Measurements from ENCODE around the gene PPEF2. TPM values are rescaled to one million over a fixed set of nuclear protein-coding genes. Genes with fewer than 3 reads are reported as not detected.
A peak's percentile ranks its signal among the peaks of the same experiment; 100 is the strongest.
"Not testable (repeated sequence)": the region's sequence is repeated elsewhere in the genome, so short reads cannot be mapped to it uniquely, and the experiment has no call there.

PPEF2 gene
- total RNA-seq (under 1 TPM; 0.10 to 0.15 TPM), total RNA-seq (1.1 to 1.3 reads per million in 2 donors)

GRCh38 chr4:75902352-75902751 lies at the start of gene PPEF2:
Gene PPEF2, minus strand, starts transcription at chr4:75902452. Its CDS starts 6,127 bp downstream, at chr4:75896325.
- Mint-ChIP-seq H3K4me1 (no peaks in the 10 kb centered on the region), H3K27ac (no peak within 1 kb of the TSS), H3K4me3 (no peak within 1 kb of the TSS), H3K36me3 (ENCODE audit: low read depth) (no peaks in the 10 kb centered on the region), H3K27me3 (peaks cover 6% of the 10 kb centered on the region)
- DNase-seq, result no peak
- no peaks in the 10 kb centered on the region for H3K9me3 ChIP-seq (ENCODE audit: control insufficient read depth, low read length, poor library complexity, severe bottlenecking)
- no peak for ATAC-seq

- H3K27me3 Mint-ChIP-seq, result no peaks in the 10 kb centered on the region
- no peak for ATAC-seq
- DNase-seq, result no peak
- peaks cover 6% of the 10 kb centered on the region for H3K36me3 Mint-ChIP-seq (ENCODE audit: low read depth)
- no peak overlapping the region for H3K4me3 Mint-ChIP-seq
- H3K27ac Mint-ChIP-seq, result no peak overlapping the region
- no peaks in the 10 kb centered on the region for H3K9me3 ChIP-seq (ENCODE audit: control insufficient read depth, low read length, poor library complexity, severe bottlenecking)
- peaks cover 5% of the 10 kb centered on the region for H3K4me1 Mint-ChIP-seq
Measured at GRCh38 chr4:75950213-75950815, 48.1 kb upstream of the PPEF2 start.

DNA sequence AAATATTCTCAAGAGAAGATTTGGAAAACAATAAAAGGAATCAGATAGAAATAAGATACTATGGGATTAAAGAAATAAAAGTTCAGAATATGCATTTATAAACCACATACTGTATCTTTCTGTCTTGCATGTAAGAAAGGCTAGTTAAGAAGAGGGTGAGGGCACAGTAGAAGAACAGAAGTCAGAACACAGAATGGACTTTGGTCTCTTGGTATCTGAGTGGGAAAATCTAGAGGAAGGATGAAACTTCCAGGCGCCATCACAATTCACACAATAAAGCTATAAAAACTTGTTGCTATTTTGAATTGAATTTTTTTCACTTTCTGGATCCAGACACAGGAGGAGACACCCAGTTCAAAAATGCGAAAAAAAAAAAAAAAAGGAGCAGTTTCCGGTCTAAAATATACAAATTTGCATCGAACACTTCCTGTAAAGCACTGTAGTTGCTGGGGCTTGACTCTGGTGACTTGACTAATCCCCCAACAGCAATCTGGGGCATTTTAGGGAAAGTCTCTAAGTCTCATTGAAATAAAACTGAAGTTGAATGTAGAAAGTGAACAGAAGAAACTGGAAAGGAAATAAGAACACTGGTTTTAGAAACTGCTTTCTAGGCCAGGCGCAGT lies 46.7 kb upstream of the PPEF2 start:
- Mint-ChIP-seq H3K4me1 (peaks cover 5% of the 10 kb centered on the region), H3K27me3 (no peaks in the 10 kb centered on the region), H3K36me3 (ENCODE audit: low read depth) (peaks cover 6% of the 10 kb centered on the region), H3K27ac (peak overlapping the region; percentile 67), H3K4me3 (no peak overlapping the region)
- ATAC-seq (no peak), DNase-seq (no peak)
- no peaks in the 10 kb centered on the region for H3K9me3 ChIP-seq (ENCODE audit: control insufficient read depth, low read length, poor library complexity, severe bottlenecking)

- peaks cover 11% of the 10 kb centered on the region for H3K4me1 Mint-ChIP-seq
- H3K9me3 ChIP-seq (ENCODE audit: control insufficient read depth, low read length, poor library complexity, severe bottlenecking), result no peaks in the 10 kb centered on the region
- H3K27ac Mint-ChIP-seq, result peak within 1 kb of the TSS; percentile 85
- no peaks in the 10 kb centered on the region for H3K27me3 Mint-ChIP-seq
- H3K4me3 Mint-ChIP-seq, result peak within 1 kb of the TSS; percentile 96
- DNase-seq (peak; percentile 70 to 78 (median 72)), ATAC-seq (peak; percentile 90)
- no peaks in the 10 kb centered on the region for H3K36me3 Mint-ChIP-seq (ENCODE audit: low read depth)
Measured at GRCh38 chr4:75940692-75941253, 38.5 kb upstream of the PPEF2 start, which contains the start of gene NAAA. Gene NAAA, minus strand, starts transcription at chr4:75941013. Its CDS starts 64 bp downstream, at chr4:75940949.

GRCh38 chr4:75939890-75940691 lies 37.8 kb upstream of the PPEF2 start:
- H3K27me3 Mint-ChIP-seq, result no peaks in the 10 kb centered on the region
- DNase-seq, result peak; percentile 42 to 73 (median 69)
- H3K36me3 Mint-ChIP-seq (ENCODE audit: low read depth), result no peaks in the 10 kb centered on the region
- ATAC-seq, result peak; percentile 69
- H3K4me3 Mint-ChIP-seq, result peak overlapping the region; percentile 96
- H3K27ac Mint-ChIP-seq, result peak overlapping the region; percentile 85
- H3K4me1 Mint-ChIP-seq, result peaks cover 11% of the 10 kb centered on the region
- no peaks in the 10 kb centered on the region for H3K9me3 ChIP-seq (ENCODE audit: control insufficient read depth, low read length, poor library complexity, severe bottlenecking)

DNA sequence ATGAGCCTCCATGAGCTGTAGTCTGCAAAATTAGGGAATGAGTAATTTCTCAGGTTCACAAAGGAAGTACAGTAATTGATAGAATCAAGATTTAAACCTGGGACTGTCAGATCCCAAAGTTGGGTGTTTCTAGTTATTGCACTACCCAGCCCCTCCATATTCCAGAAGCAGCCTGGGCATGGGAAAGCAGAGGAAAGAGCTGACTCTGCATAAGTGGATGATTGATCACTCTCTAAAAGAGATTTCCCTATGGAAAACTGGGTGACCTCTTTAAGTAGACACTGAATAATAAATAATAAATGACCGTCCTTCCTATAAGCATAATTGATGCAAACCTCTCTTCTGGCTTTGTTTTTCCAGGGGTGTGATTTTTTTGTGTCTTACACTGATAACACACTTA lies 33.4 kb upstream of the PPEF2 start:
- ATAC-seq (no peak), DNase-seq (no peak)
- no peak overlapping the region for H3K4me3 Mint-ChIP-seq
- no peak overlapping the region for H3K27ac Mint-ChIP-seq
- peaks cover 15% of the 10 kb centered on the region for H3K4me1 Mint-ChIP-seq
- H3K36me3 Mint-ChIP-seq (ENCODE audit: low read depth), result peaks cover 3% of the 10 kb centered on the region
- no peaks in the 10 kb centered on the region for H3K27me3 Mint-ChIP-seq
- H3K9me3 ChIP-seq (ENCODE audit: control insufficient read depth, low read length, poor library complexity, severe bottlenecking), result no peaks in the 10 kb centered on the region

DNA sequence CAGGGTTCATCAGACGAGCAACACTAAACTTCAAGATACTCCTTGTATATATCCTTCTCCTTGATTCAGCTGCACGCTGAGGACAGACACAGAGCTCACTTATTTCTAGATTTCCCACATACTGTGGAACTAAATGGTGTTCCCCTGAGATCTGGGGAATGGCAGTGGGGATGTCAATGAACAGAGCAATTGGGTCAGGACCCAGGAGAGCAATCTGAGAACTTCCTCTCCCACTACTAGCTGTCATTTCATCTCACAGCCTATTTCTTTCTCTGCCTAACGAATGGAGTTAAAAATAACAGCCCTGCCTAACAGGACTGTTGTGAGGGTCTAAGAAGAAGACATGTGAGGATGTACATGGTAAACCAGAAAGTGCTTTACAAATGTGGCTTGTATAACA lies 27.9 kb upstream of the PPEF2 start:
- no peak for DNase-seq
- ATAC-seq, result no peak
- Mint-ChIP-seq H3K4me1 (peaks cover 15% of the 10 kb centered on the region), H3K4me3 (no peak overlapping the region), H3K27me3 (no peaks in the 10 kb centered on the region), H3K27ac (peak overlapping the region; percentile 56), H3K36me3 (ENCODE audit: low read depth) (peaks cover 15% of the 10 kb centered on the region)
- H3K9me3 ChIP-seq (ENCODE audit: control insufficient read depth, low read length, poor library complexity, severe bottlenecking), result no peaks in the 10 kb centered on the region

- H3K4me1 Mint-ChIP-seq; H3K9me3 ChIP-seq (ENCODE audit: control insufficient read depth, low read length, poor library complexity, severe bottlenecking); H3K27ac Mint-ChIP-seq; H3K27me3 Mint-ChIP-seq; H3K4me3 Mint-ChIP-seq; DNase-seq; ATAC-seq: not testable (repeated sequence)
- H3K36me3 Mint-ChIP-seq (ENCODE audit: low read depth), result peaks cover 11% of the 10 kb centered on the region
Measured at GRCh38 chr4:75924916-75925315, 22.7 kb upstream of the PPEF2 start.

DNA sequence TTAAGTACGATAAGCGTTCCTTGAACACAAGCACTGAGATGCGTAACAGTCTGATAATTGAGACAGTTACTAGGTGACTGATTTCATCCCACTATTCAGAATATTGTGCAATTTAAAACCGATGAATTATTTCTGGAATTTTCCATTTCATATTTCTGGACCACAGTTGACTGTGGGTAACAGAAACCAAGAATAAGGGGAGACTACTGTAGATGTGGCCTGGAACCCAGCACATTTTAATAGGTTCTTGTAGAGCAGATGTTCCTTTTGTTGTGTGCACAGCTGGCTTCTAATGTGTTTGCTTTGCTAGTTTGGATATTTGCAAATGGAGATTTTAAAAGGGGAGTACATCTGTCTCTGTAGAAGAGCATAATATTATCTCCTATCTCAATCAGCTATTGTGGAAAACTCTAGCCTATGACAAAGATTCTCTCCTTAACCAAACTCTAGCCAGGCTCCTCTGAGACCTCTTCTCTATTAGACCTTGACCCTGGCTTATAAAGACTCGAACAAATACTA lies 22.1 kb upstream of the PPEF2 start:
- H3K4me3 Mint-ChIP-seq, result no peak overlapping the region
- peaks cover 8% of the 10 kb centered on the region for H3K4me1 Mint-ChIP-seq
- no peak overlapping the region for H3K27ac Mint-ChIP-seq
- H3K9me3 ChIP-seq (ENCODE audit: control insufficient read depth, low read length, poor library complexity, severe bottlenecking), result no peaks in the 10 kb centered on the region
- peaks cover 11% of the 10 kb centered on the region for H3K36me3 Mint-ChIP-seq (ENCODE audit: low read depth)
- no peak for DNase-seq
- ATAC-seq, result no peak
- H3K27me3 Mint-ChIP-seq, result no peaks in the 10 kb centered on the region

DNA sequence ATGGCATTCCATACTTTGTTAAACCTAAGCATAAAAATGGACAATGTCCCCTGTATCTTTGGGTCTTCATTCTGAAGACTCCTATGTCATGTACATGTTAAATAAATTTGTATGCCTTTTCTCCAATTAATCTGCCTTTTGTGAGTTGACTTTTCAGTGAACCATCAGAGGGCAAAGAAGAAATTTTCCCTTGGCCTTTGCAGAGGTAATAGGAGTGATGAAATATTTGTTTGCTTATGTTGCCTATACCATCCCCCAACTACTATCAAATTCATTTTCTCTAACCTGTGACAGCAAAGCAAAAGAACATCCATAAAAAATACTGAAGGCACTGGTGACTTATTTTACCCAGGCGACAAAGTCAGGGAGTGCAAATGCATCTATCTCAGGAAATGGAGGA lies 20.3 kb upstream of the PPEF2 start:
- H3K27ac Mint-ChIP-seq, result no peak overlapping the region
- DNase-seq (no peak), ATAC-seq (no peak)
- H3K4me3 Mint-ChIP-seq, result no peak overlapping the region
- no peaks in the 10 kb centered on the region for H3K27me3 Mint-ChIP-seq
- H3K36me3 Mint-ChIP-seq (ENCODE audit: low read depth), result peaks cover 5% of the 10 kb centered on the region
- H3K9me3 ChIP-seq (ENCODE audit: control insufficient read depth, low read length, poor library complexity, severe bottlenecking), result no peaks in the 10 kb centered on the region
- H3K4me1 Mint-ChIP-seq, result peaks cover 1% of the 10 kb centered on the region

DNA sequence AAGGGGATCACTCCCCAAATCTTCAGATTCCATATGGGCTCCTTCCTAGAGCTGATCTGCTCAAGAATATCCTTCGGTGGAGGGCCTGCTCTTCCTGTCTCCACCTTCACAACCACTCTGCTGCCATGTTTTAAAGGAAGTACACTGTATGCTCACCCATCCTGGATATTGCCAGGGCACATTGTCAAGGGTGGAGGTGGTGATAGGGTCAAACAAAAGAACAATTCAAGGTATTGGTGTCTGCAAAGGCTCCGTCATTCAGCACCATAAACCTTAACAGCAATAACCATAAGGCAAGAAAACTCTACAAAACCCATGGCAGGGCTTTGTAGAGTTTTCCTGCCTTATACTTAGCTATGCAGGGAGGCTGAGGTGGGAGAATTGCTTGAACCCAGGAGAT lies 19.7 kb upstream of the PPEF2 start:
- no peaks in the 10 kb centered on the region for H3K27me3 Mint-ChIP-seq
- ATAC-seq (no peak), DNase-seq (no peak)
- peaks cover 5% of the 10 kb centered on the region for H3K36me3 Mint-ChIP-seq (ENCODE audit: low read depth)
- no peaks in the 10 kb centered on the region for H3K4me1 Mint-ChIP-seq
- H3K9me3 ChIP-seq (ENCODE audit: control insufficient read depth, low read length, poor library complexity, severe bottlenecking), result no peaks in the 10 kb centered on the region
- H3K4me3 Mint-ChIP-seq, result no peak overlapping the region
- H3K27ac Mint-ChIP-seq, result no peak overlapping the region

DNA sequence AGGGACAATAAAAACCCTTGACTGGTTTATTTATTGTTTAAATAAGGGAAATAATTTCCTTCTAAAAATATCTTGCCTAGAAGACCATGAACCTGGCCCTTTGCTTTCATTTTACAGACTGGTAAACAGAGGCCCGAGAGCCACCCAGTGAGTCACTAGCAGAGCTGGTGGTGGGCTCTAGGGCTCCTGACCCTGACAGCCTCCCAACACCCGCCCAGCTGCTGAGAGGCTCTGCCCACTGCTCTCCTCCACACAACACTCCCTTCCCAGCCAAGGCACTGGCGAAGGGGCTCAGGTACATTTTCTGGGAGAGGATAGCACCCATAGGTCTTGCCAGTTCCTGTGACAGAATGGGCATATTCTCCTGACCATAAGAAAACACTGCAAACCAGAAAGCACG lies 18.1 kb upstream of the PPEF2 start:
- H3K4me1 Mint-ChIP-seq, result peaks cover 2% of the 10 kb centered on the region
- H3K9me3 ChIP-seq (ENCODE audit: control insufficient read depth, low read length, poor library complexity, severe bottlenecking), result no peaks in the 10 kb centered on the region
- H3K27ac Mint-ChIP-seq, result no peak overlapping the region
- H3K36me3 Mint-ChIP-seq (ENCODE audit: low read depth), result peaks cover 3% of the 10 kb centered on the region
- H3K4me3 Mint-ChIP-seq, result no peak overlapping the region
- DNase-seq (no peak), ATAC-seq (no peak)
- H3K27me3 Mint-ChIP-seq, result no peaks in the 10 kb centered on the region

DNA sequence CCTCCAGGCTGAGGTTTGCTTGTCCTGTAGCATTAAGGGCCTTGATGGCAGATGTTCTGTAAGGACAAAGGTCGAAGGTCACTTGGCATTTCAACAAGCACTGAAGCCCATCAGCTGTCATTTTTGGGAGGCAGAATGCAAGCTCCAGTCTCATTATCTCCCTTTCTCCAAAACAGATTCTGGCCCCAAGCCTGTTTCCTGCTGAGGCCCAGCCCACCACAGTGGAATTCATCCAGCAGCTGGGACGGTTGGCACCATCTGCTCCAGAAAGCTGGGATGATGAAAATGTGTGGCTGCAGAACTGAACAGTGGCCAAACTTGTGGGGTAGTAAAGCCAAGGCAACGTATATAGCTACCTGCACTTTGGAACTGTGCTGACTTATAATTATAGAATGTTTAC lies 17.7 kb upstream of the PPEF2 start:
- no peaks in the 10 kb centered on the region for H3K9me3 ChIP-seq (ENCODE audit: control insufficient read depth, low read length, poor library complexity, severe bottlenecking)
- H3K36me3 Mint-ChIP-seq (ENCODE audit: low read depth), result peaks cover 2% of the 10 kb centered on the region
- ATAC-seq (no peak), DNase-seq (no peak)
- H3K27ac Mint-ChIP-seq, result no peak overlapping the region
- H3K4me3 Mint-ChIP-seq, result no peak overlapping the region
- peaks cover 2% of the 10 kb centered on the region for H3K4me1 Mint-ChIP-seq
- no peaks in the 10 kb centered on the region for H3K27me3 Mint-ChIP-seq

Data from T-helper 17 cell (primary cell).